GM12801 (cell line): Measurements from ENCODE around the gene HACL1.

Experiments
- CTCF ChIP-seq: IDR thresholded peaks from one replicate; pipeline ENCODE4 v1.5.1; 2011; ENCODE audit warnings: control low read depth; ENCODE audit not compliant: insufficient read length; ENCODE audit errors: extremely low read depth

Gene HACL1

GRCh38 chr3:15633766-15634598, 32.6 kb upstream of the HACL1 start:
- no peak for TF ChIP-seq CTCF

- no peak for TF ChIP-seq CTCF
Observed at GRCh38 chr3:15633159-15633558, 31.8 kb upstream of the HACL1 start.

GRCh38 chr3:15632212-15632580, 30.8 kb upstream of the HACL1 start:
- TF ChIP-seq CTCF = no peak

GRCh38 chr3:15631426-15632211, 30.2 kb upstream of the HACL1 start:
- no peak for TF ChIP-seq CTCF

GRCh38 chr3:15630646-15631350, 29.4 kb upstream of the HACL1 start:
- no peak for TF ChIP-seq CTCF

GRCh38 chr3:15629860-15630597, 28.7 kb upstream of the HACL1 start:
- no peak for TF ChIP-seq CTCF

GRCh38 chr3:15628967-15629366, 27.6 kb upstream of the HACL1 start:
- TF ChIP-seq CTCF = no peak
